Gastrocnemius medialis (tissue), 4 donors: ENCODE results near the gene TXNDC11. TPM values are rescaled to one million over a fixed set of nuclear protein-coding genes. Genes with fewer than 3 reads are reported as not detected.

Experiments
- ATAC-seq, 2 donors: fragments of 150-250 bp; one replicate each; pipeline ENCODE4 v1.9.1; 2016
- DNase-seq, 2 donors: peaks; one replicate each; pipeline ENCODE4 v3.0.0-alpha.2; 2019
- H3K27ac ChIP-seq, 4 donors: fragments of 200-600 bp; sonication (generic); 1 replicate in 1 of 4; 2 replicates in 3 of 4; pipeline ENCODE4 v1.5.1; 2016 to 2018; ENCODE audit warnings: mild to moderate bottlenecking in 2 of 4, moderate library complexity in 1 of 4
- H3K27me3 ChIP-seq, 3 donors: fragments of 200-600 bp; sonication (generic) in 2 of 3; 1 replicate in 1 of 3; 2 replicates in 2 of 3; pipeline versions ENCODE4 v1.5.1 to v1.6.0; 2016 to 2019; ENCODE audit warnings: mild to moderate bottlenecking in 1 of 3, moderate library complexity in 1 of 3
- H3K36me3 ChIP-seq, 2 donors: fragments of 200-600 bp; sonication (generic) in 1 of 2; one replicate each; pipeline ENCODE4 v1.5.1; 2017 to 2018
- H3K4me1 ChIP-seq, 2 donors: fragments of 200-600 bp; sonication (generic) in 1 of 2; one replicate each; pipeline ENCODE4 v1.5.1; 2016 to 2017; ENCODE audit warnings: mild to moderate bottlenecking in 2 of 2
- H3K4me3 ChIP-seq, 4 donors: fragments of 200-600 bp; sonication (generic) in 3 of 4; 1 replicate in 1 of 4; 2 replicates in 3 of 4; pipeline ENCODE4 v1.5.1; 2016 to 2019; ENCODE audit warnings: mild to moderate bottlenecking in 2 of 4
- H3K9me3 ChIP-seq, 3 donors: fragments of 200-600 bp; sonication (generic) in 2 of 3; 1 replicate in 1 of 3; 2 replicates in 2 of 3; pipeline ENCODE4 v1.5.1; 2016 to 2019
- CTCF ChIP-seq, 5 experiments: fragments of 450-650 bp in 3 of 5; fragments of 200-600 bp in 2 of 5; sonication (generic) in 2 of 5; IDR thresholded peaks in 4 of 5; conservative IDR thresholded peaks in 1 of 5; 1 replicate in 4 of 5; 2 replicates in 1 of 5; pipeline ENCODE4 v1.5.1; 2016 to 2019; ENCODE audit warnings: antibody characterized with exemption in 5 of 5, mild to moderate bottlenecking in 3 of 5, moderate library complexity in 3 of 5
- POLR2A ChIP-seq, 2 donors: fragments of 450-650 bp; IDR thresholded peaks; one replicate each; pipeline ENCODE4 v1.6.1; 2017; ENCODE audit warnings: antibody characterized with exemption in 2 of 2, mild to moderate bottlenecking in 2 of 2, moderate library complexity in 2 of 2
- in situ Hi-C, 4 donors: fragments of 200-750 bp; cut with MboI; loops; one replicate each; pipeline versions ENCODE4 v1.15.0 to v1.8.0; 2017; ENCODE audit warnings: low sequenced_read_pairs in 4 of 4
- intact Hi-C: fragments of 100-400 bp; cut with DNase I; formaldehyde crosslinking; loops from one replicate; pipeline ENCODE4 v1.15.1; 2023; ENCODE audit warnings: low total_unique reads
- total RNA-seq, 4 donors: library from RNA; depleted of rRNA; stranded (reverse); fragments of >200 nt; gene quantifications; one replicate each; pipeline versions ENCODE4 v1.1.0 to v1.2.3, GENCODE V29; 2016

The TXNDC11 gene
- total RNA-seq, 4 donors from 2014 or later = 35.2 to 64.5 (median 51.2) TPM

GRCh38 chr16:11700264-11701029, 42.2 kb downstream of the TXNDC11 start:
- Histone ChIP-seq H3K27me3 (no peaks in the 10 kb centered on the region), H3K4me3 (no peak overlapping the region), H3K36me3 (peaks cover 0 to 32% of the 10 kb centered on the region in 2 donors), H3K4me1 (peaks cover 30 to 39% of the 10 kb centered on the region in 2 donors), H3K27ac (peak overlapping the region; percentile 66 to 89 (median 70)), H3K9me3 (no peaks in the 10 kb centered on the region)
- intact Hi-C loops = no loop called here
- DNase-seq (no peak), ATAC-seq (peak; percentile 16 to 51)
- TF ChIP-seq POLR2A (IDR thresholded peaks at IDR 0.05) (no peak), CTCF (IDR thresholded peaks at IDR 0.05 in 4 of 5, conservative IDR thresholded peaks at IDR 0.05 in 1 of 5) (no peak)
- in situ Hi-C loops = loop anchor here in 1 of 4 donors (25.0 kb wide), 1 partner anchor 738 kb away; no protein-coding TSS in a partner anchor

- H3K9me3 ChIP-seq = no peaks in the 10 kb centered on the region
- ATAC-seq = no peak
- H3K4me1 ChIP-seq = peaks cover 19 to 28% of the 10 kb centered on the region in 2 donors
- intact Hi-C loops = no loop called here
- TF ChIP-seq POLR2A (IDR thresholded peaks at IDR 0.05) (no peak), CTCF (IDR thresholded peaks at IDR 0.05 in 4 of 5, conservative IDR thresholded peaks at IDR 0.05 in 1 of 5) (no peak)
- H3K36me3 ChIP-seq = peaks cover 0 to 42% of the 10 kb centered on the region in 2 donors
- no peak overlapping the region for H3K4me3 ChIP-seq
- no peak for DNase-seq
- no peaks in the 10 kb centered on the region for H3K27me3 ChIP-seq
- H3K27ac ChIP-seq = peak overlapping the region; percentile 66 to 89 (median 70)
- in situ Hi-C loops = no loop called here
Measured at GRCh38 chr16:11699234-11699894, 43.3 kb downstream of the TXNDC11 start.

- peaks cover 10 to 21% of the 10 kb centered on the region in 2 donors for H3K4me1 ChIP-seq
- intact Hi-C loops = no loop called here
- no peak overlapping the region for H3K4me3 ChIP-seq
- no peak for DNase-seq
- no peaks in the 10 kb centered on the region for H3K9me3 ChIP-seq
- H3K27me3 ChIP-seq = no peaks in the 10 kb centered on the region
- peak overlapping the region; percentile 66 to 89 (median 70) for H3K27ac ChIP-seq
- in situ Hi-C loops = no loop called here
- ATAC-seq = peak in 1 of 2 donors; percentile 19
- H3K36me3 ChIP-seq = peaks cover 0 to 45% of the 10 kb centered on the region in 2 donors
- TF ChIP-seq POLR2A (IDR thresholded peaks at IDR 0.05) (no peak), CTCF (IDR thresholded peaks at IDR 0.05 in 4 of 5, conservative IDR thresholded peaks at IDR 0.05 in 1 of 5) (no peak)
Measured at GRCh38 chr16:11698271-11698689, 44.4 kb downstream of the TXNDC11 start.

- ATAC-seq (no peak), DNase-seq (no peak)
- TF ChIP-seq CTCF (IDR thresholded peaks at IDR 0.05 in 4 of 5, conservative IDR thresholded peaks at IDR 0.05 in 1 of 5) (no peak), POLR2A (IDR thresholded peaks at IDR 0.05) (no peak)
- Histone ChIP-seq H3K4me1 (peaks cover 10 to 21% of the 10 kb centered on the region in 2 donors), H3K36me3 (peaks cover 0 to 45% of the 10 kb centered on the region in 2 donors), H3K9me3 (no peaks in the 10 kb centered on the region), H3K27ac (peak overlapping the region; percentile 66 to 89 (median 70)), H3K27me3 (no peaks in the 10 kb centered on the region), H3K4me3 (no peak overlapping the region)
- intact Hi-C loops (no loop called here), in situ Hi-C loops (no loop called here)
Measured at GRCh38 chr16:11697319-11697718, 45.3 kb downstream of the TXNDC11 start.
